Omental fat pad (tissue), 4 donors: ENCODE data around the gene CREM. TPM values are rescaled to one million over a fixed set of nuclear protein-coding genes. Genes with fewer than 3 reads are reported as not detected.

Source experiments
- ATAC-seq: fragments of 150-250 bp; one replicate; pipeline ENCODE4 v1.9.1; 2016; ENCODE audit warnings: mild to moderate bottlenecking, moderate library complexity; ENCODE audit not compliant: low FRiP score
- DNase-seq: peaks from one replicate; pipeline ENCODE4 v3.0.0-alpha.2; 2019; ENCODE audit warnings: low spot score
- total RNA-seq, 4 donors: library from RNA; depleted of rRNA; stranded (reverse); fragments of >200 nt; gene quantifications; one replicate each; pipeline ENCODE4 v1.1.0, GENCODE V29; 2016
- TF ChIP-seq, protein P1 (sequence below), 3 donors: fragments of 450-650 bp; IDR thresholded peaks; one replicate each; pipeline ENCODE4 v1.5.1; 2016 to 2017; ENCODE audit warnings: antibody characterized with exemption in 3 of 3, mild to moderate bottlenecking in 3 of 3, moderate library complexity in 2 of 3

CREM gene
- total RNA-seq, 4 donors from 2014 or later, result 43.3 to 159 (median 74.2) TPM

DNA sequence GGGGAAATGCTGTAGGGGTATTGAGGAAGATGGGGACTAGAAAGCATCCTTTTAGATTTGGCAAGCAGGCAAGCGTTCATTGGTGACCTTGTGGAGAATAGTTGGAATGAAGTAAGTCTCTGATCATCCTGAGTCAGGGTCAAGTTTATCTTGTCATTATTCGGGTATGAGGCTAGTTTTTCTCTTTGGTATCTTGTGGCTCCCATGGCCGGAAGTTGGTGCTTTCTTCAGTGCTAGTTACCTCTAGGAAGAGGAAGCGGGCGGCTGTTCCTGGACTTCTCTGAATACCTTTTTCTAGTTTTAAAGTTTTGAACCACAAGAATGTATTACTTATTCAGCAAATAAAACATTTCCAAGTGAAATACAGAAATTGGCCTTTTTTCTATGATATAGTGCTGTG is 9.2 kb downstream of the CREM start:
- no peak for ATAC-seq
- no peak for DNase-seq
- TF ChIP-seq, protein P1, sequence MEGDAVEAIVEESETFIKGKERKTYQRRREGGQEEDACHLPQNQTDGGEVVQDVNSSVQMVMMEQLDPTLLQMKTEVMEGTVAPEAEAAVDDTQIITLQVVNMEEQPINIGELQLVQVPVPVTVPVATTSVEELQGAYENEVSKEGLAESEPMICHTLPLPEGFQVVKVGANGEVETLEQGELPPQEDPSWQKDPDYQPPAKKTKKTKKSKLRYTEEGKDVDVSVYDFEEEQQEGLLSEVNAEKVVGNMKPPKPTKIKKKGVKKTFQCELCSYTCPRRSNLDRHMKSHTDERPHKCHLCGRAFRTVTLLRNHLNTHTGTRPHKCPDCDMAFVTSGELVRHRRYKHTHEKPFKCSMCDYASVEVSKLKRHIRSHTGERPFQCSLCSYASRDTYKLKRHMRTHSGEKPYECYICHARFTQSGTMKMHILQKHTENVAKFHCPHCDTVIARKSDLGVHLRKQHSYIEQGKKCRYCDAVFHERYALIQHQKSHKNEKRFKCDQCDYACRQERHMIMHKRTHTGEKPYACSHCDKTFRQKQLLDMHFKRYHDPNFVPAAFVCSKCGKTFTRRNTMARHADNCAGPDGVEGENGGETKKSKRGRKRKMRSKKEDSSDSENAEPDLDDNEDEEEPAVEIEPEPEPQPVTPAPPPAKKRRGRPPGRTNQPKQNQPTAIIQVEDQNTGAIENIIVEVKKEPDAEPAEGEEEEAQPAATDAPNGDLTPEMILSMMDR (IDR thresholded peaks at IDR 0.05), result no peak

DNA sequence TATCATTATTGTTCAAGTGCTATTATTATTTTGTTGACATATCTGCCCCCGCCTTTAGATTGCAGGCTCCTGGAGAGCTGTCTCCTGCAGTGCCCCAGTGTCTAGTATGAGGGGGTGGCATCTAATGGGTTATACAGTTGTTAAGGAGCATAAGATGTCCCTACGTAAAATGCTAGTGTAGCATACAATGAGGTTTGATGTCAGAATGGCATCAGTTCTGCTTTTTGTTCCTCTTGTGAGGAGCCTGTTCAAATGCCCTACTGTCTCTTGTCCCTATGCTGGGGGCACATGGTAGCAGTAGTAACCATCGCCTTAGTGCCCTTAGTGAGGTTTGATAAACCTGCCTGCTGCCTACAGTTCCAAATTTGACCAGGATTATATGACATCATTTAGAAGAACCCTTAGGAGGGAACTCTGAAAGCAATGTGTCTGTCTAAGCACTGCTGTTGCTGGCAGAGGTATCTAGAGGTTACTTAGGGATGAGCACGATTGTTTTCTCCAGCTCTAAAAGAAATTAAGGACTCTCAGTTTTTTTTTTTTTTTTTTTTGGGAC is 9.7 kb downstream of the CREM start:
- TF ChIP-seq, protein P1 (IDR thresholded peaks at IDR 0.05), result no peak
- ATAC-seq, result no peak
- no peak for DNase-seq

DNA sequence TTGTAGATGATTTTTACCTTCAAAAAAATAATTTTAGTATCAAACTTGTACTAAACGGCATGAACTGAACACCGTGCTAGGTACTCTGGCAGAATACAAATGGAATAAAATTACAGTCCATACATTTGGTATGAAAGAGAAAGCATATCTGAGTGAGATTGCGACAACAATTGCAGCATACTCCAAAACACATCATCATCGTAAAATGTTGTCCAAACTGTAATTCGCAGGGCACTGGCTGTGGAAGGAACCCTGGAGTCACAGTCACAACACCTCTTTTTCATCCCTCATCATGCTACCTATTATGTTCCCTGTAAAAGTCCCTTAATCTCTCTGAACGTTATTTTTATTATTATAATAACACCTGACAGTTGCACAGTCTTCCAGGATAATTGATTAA is 13.5 kb downstream of the CREM start:
- TF ChIP-seq, protein P1 (IDR thresholded peaks at IDR 0.05), result no peak
- no peak for ATAC-seq
- no peak for DNase-seq

DNA sequence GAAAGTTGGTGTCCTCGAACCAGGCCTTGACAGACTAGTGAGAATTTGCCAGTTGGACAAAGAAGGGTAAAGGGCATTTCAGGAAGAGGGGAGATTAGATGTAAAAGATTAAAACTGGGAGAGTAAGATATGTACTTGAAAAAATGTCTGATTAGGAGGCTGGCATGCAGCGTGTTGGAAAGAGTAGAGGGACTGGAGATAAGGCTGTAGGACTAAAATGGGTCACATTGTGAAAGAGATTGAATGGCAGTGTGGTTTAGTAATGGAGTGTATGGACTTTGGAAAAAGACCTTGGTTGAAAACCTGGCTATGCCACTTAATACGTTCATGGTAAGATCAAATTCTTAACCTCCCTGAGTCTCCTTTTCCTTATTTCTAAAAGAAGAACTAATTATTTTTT is 14.1 kb downstream of the CREM start:
- TF ChIP-seq, protein P1 (IDR thresholded peaks at IDR 0.05), result no peak
- DNase-seq, result no peak
- no peak for ATAC-seq

DNA sequence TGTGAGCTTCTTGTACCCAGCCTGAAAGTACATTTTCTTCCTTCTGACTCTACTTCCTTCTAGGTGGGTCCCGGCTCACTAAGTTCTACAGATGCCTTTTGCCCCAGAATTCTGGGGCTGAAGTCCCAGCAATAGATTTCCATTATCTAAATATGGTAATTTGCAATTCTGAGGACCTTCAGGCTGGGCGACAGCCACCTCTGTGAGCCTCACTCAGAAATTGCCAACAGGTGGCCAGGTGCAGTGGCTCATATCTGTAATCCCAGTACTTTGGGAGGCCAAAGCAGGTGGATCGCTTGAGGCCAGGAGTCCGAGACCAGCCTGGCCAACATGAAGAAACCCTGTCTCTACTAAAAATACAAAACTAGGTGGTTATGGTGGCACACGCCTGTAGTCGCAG is 23.7 kb downstream of the CREM start:
- ATAC-seq (no peak), DNase-seq (no peak)
- TF ChIP-seq, protein P1 (IDR thresholded peaks at IDR 0.05), result no peak

DNA sequence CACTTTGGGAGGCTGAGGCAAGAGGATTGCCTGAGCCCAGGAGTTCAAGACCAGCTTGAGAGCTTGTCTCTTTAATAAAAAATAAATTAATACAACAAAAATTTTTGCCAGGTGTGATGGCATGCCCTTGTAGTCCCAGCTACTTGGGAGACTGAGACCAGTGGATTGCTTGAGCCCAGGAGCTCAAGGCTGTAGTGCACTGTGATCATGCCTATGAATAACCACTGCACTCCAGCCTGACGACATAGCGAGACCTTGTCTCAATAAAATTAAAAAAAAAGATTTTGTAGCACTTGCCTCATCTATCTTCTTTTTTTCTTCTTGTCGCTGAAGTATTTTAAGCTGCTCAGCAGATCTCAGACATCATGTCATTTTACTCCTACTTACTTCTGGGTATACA is 26.3 kb downstream of the CREM start:
- no peak for DNase-seq
- TF ChIP-seq, protein P1 (IDR thresholded peaks at IDR 0.05), result no peak
- no peak for ATAC-seq

DNA sequence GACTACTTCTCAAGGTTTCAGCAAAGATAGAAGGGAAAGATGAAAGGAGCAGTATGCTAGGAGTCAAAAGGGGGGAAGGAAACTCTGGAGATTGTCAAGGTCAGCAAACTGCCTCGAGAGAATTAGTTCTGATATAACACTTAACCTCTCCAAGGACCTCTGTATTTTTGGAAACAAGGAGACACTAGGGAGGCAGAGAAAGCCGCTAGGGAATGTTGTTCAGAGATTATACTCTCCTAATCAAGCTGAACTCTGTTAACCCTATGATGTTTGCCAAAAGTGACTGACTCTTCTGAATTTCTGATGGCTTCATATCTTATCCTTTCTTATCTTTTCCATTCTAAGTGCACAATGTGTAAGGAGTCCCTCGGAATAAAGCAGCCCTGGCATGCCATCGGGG is 27.1 kb downstream of the CREM start:
- TF ChIP-seq, protein P1 (IDR thresholded peaks at IDR 0.05), result no peak
- ATAC-seq (no peak), DNase-seq (no peak)
